HEK293T (cell line): ENCODE results near the gene SPDYC.

ENCODE experiments used
- ARNT ChIP-seq: fragments of 450-650 bp; IDR thresholded peaks from 2 replicates; pipeline ENCODE4 v1.6.1; 2017; ENCODE audit warnings: mild to moderate bottlenecking
- BHLHE40 ChIP-seq: fragments of 450-650 bp; IDR thresholded peaks from 2 replicates; pipeline ENCODE4 v1.6.1; 2016; ENCODE audit warnings: mild to moderate bottlenecking, moderate library complexity, borderline replicate concordance
- FOXA1 ChIP-seq: fragments of 450-650 bp; IDR thresholded peaks from 2 replicates; pipeline ENCODE4 v1.6.1; 2016; ENCODE audit warnings: mild to moderate bottlenecking
- FOXK2 ChIP-seq: fragments of 450-650 bp; IDR thresholded peaks from 2 replicates; pipeline ENCODE4 v1.6.1; 2016; ENCODE audit warnings: mild to moderate bottlenecking
- FOXM1 ChIP-seq: fragments of 450-650 bp; IDR thresholded peaks from 2 replicates; pipeline ENCODE4 v1.6.1; 2017; ENCODE audit warnings: mild to moderate bottlenecking, borderline replicate concordance
- L3MBTL2 ChIP-seq: fragments of 450-650 bp; conservative IDR thresholded peaks from 2 replicates; pipeline ENCODE4 v1.6.1; 2016; ENCODE audit warnings: mild to moderate bottlenecking
- NFRKB ChIP-seq: fragments of 450-650 bp; IDR thresholded peaks from 2 replicates; pipeline ENCODE4 v1.6.1; 2016; ENCODE audit warnings: mild to moderate bottlenecking, moderate library complexity
- SUZ12 ChIP-seq: fragments of 450-650 bp; IDR thresholded peaks from 2 replicates; pipeline ENCODE4 v1.6.1; 2016; ENCODE audit warnings: mild to moderate bottlenecking
- TARDBP ChIP-seq: fragments of 450-650 bp; IDR thresholded peaks from 2 replicates; pipeline ENCODE4 v1.6.1; 2016
- ZNF384 ChIP-seq: fragments of 450-650 bp; IDR thresholded peaks from 2 replicates; pipeline ENCODE4 v1.6.1; 2016

- TF ChIP-seq FOXA1 (no peak), TARDBP (no peak), BHLHE40 (no peak), L3MBTL2 (no peak), NFRKB (no peak), SUZ12 (no peak), ZNF384 (no peak), FOXM1 (no peak), ARNT (no peak), FOXK2 (no peak)
These were observed 36.4 kb downstream of the SPDYC start for GRCh38 chr11:65206441-65206841.
